Peyer's patch (tissue), 4 donors: Measurements from ENCODE around the gene MRPL54. TPM values are rescaled to one million over a fixed set of nuclear protein-coding genes. Genes with fewer than 3 reads are reported as not detected.

Experiments
- DNase-seq, 3 donors: peaks; one replicate each; pipeline ENCODE4 v3.0.0-alpha.2; 2017 to 2019
- H3K27ac ChIP-seq, 4 donors: fragments of 200-600 bp; sonication (generic); one replicate each; pipeline ENCODE4 v1.5.1; 2016 to 2019
- H3K27me3 ChIP-seq, 2 donors: fragments of 200-600 bp; sonication (generic); one replicate each; pipeline ENCODE4 v1.5.1; 2019
- H3K36me3 ChIP-seq, 3 donors: fragments of 200-600 bp; sonication (generic); one replicate each; pipeline ENCODE4 v1.5.1; 2016 to 2019
- H3K4me1 ChIP-seq, 4 donors: fragments of 200-600 bp; sonication (generic); one replicate each; pipeline ENCODE4 v1.5.1; 2016 to 2019
- H3K4me3 ChIP-seq, 4 donors: fragments of 200-600 bp; sonication (generic); 1 replicate in 3 of 4; 2 replicates in 1 of 4; pipeline ENCODE4 v1.5.1; 2016 to 2019; ENCODE audit warnings: mild to moderate bottlenecking in 1 of 4
- H3K9me3 ChIP-seq, 4 donors: fragments of 200-600 bp; sonication (generic); one replicate each; pipeline ENCODE4 v1.5.1; 2016 to 2019; ENCODE audit warnings: mild to moderate bottlenecking in 1 of 4
- POLR2A ChIP-seq, 2 donors: fragments of 450-650 bp; IDR thresholded peaks; one replicate each; pipeline ENCODE4 v1.5.1; 2017; ENCODE audit warnings: antibody characterized with exemption in 2 of 2, mild to moderate bottlenecking in 2 of 2, moderate library complexity in 2 of 2
- total RNA-seq, 4 donors: library from RNA; depleted of rRNA; stranded (reverse); fragments of >200 nt; gene quantifications; one replicate each; pipeline ENCODE4 v1.1.0, GENCODE V29; 2016
- TF ChIP-seq, protein P1 (sequence below), 6 experiments: fragments of 450-650 bp in 4 of 6; fragments of 200-600 bp in 2 of 6; sonication (generic) in 1 of 6; IDR thresholded peaks; one replicate each; pipeline ENCODE4 v1.5.1; 2017 to 2019; ENCODE audit warnings: antibody characterized with exemption in 6 of 6, mild to moderate bottlenecking in 3 of 6, moderate library complexity in 1 of 6

MRPL54 gene
- total RNA-seq, 4 donors from 2014 or later, result 21.4 to 58.5 (median 47.2) TPM

GRCh38 chr19:3725640-3726310 lies 36.7 kb upstream of the MRPL54 start:
- peak in 2 of 3 donors; percentile 89 to 92 for DNase-seq
- Histone ChIP-seq H3K4me3 (no peak overlapping the region), H3K36me3 (peaks cover 0 to 17% (median 0%) of the 10 kb centered on the region in 3 donors), H3K4me1 (peaks cover 0 to 23% (median 9%) of the 10 kb centered on the region in 4 donors), H3K9me3 (no peaks in the 10 kb centered on the region), H3K27me3 (peaks cover 0 to 8% of the 10 kb centered on the region in 2 donors), H3K27ac (peak overlapping the region in 2 of 4 donors; percentile 65 to 74)
- TF ChIP-seq POLR2A (IDR thresholded peaks at IDR 0.05), result peak; percentile 41 to 58
- TF ChIP-seq, protein P1, sequence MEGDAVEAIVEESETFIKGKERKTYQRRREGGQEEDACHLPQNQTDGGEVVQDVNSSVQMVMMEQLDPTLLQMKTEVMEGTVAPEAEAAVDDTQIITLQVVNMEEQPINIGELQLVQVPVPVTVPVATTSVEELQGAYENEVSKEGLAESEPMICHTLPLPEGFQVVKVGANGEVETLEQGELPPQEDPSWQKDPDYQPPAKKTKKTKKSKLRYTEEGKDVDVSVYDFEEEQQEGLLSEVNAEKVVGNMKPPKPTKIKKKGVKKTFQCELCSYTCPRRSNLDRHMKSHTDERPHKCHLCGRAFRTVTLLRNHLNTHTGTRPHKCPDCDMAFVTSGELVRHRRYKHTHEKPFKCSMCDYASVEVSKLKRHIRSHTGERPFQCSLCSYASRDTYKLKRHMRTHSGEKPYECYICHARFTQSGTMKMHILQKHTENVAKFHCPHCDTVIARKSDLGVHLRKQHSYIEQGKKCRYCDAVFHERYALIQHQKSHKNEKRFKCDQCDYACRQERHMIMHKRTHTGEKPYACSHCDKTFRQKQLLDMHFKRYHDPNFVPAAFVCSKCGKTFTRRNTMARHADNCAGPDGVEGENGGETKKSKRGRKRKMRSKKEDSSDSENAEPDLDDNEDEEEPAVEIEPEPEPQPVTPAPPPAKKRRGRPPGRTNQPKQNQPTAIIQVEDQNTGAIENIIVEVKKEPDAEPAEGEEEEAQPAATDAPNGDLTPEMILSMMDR (IDR thresholded peaks at IDR 0.05), result no peak

DNA sequence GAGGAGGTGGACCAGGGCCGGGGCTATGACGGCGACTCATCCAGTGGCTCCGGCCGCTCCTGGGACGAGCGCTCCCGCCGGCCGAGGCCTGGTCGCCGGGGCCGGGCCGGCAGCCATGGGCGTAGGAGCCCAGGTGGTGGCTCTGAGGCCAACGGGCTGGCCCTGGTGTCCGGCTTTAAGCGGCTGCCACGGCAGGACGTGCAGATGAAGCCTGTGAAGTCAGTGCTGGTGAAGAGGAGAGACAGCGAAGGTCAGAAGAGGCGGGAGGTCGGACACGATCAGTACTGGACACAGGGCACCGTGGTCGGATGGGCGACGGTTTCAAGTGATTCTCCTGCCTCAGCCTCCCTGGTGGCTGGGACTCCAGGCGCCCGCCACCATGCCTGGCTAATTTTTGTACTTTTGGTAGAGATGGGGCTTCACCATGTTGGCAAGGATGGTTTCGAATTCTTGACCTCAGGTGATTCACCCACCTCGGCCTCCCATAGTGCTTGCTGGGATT lies 32.0 kb upstream of the MRPL54 start:
- Histone ChIP-seq H3K27ac (no peak overlapping the region), H3K4me1 (peaks cover 0 to 5% (median 0%) of the 10 kb centered on the region in 4 donors), H3K36me3 (peaks cover 0 to 52% (median 0%) of the 10 kb centered on the region in 3 donors), H3K9me3 (no peaks in the 10 kb centered on the region), H3K4me3 (no peak overlapping the region), H3K27me3 (no peaks in the 10 kb centered on the region)
- TF ChIP-seq, protein P1 (IDR thresholded peaks at IDR 0.05), result no peak
- TF ChIP-seq POLR2A (IDR thresholded peaks at IDR 0.05), result no peak
- DNase-seq, result no peak

DNA sequence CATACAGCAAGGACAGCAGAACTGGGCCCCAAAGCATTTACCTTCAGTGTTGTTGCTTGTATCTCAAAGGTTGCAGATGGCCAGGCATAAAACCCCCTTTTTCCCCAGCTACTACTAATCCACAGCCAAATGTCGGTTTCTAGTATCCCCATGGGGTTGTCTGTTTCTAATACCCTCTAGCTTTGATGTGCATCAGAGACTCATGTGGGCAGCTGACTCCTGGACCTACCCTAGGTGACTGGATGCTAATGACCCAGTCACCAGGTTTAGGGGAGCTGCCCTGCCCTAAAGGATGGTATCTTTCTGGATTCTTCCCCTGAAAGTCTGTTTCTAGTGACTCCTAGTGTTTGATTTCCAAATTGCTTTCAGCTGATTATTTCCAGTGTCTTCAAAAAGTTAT lies 30.4 kb upstream of the MRPL54 start:
- Histone ChIP-seq H3K36me3 (peaks cover 0 to 62% (median 0%) of the 10 kb centered on the region in 3 donors), H3K9me3 (no peaks in the 10 kb centered on the region), H3K4me1 (no peaks in the 10 kb centered on the region), H3K27ac (no peak overlapping the region), H3K27me3 (no peaks in the 10 kb centered on the region), H3K4me3 (no peak overlapping the region)
- no peak for DNase-seq
- TF ChIP-seq POLR2A (IDR thresholded peaks at IDR 0.05), result no peak
- TF ChIP-seq, protein P1 (IDR thresholded peaks at IDR 0.05), result no peak

- Histone ChIP-seq H3K36me3 (peaks cover 0 to 71% (median 0%) of the 10 kb centered on the region in 3 donors), H3K9me3 (no peaks in the 10 kb centered on the region), H3K27ac (no peak overlapping the region), H3K27me3 (no peaks in the 10 kb centered on the region), H3K4me3 (no peak overlapping the region), H3K4me1 (no peaks in the 10 kb centered on the region)
- no peak for DNase-seq
- TF ChIP-seq, protein P1 (IDR thresholded peaks at IDR 0.05), result no peak
- no peak for TF ChIP-seq POLR2A (IDR thresholded peaks at IDR 0.05)
These were observed 28.8 kb upstream of the MRPL54 start for GRCh38 chr19:3733549-3734309.

- H3K27me3 ChIP-seq, result no peaks in the 10 kb centered on the region
- no peaks in the 10 kb centered on the region for H3K9me3 ChIP-seq
- H3K36me3 ChIP-seq, result peaks cover 0 to 76% (median 0%) of the 10 kb centered on the region in 3 donors
- no peak for TF ChIP-seq POLR2A (IDR thresholded peaks at IDR 0.05)
- TF ChIP-seq, protein P1 (IDR thresholded peaks at IDR 0.05), result no peak
- no peaks in the 10 kb centered on the region for H3K4me1 ChIP-seq
- DNase-seq, result no peak
- no peak overlapping the region for H3K27ac ChIP-seq
- H3K4me3 ChIP-seq, result no peak overlapping the region
These were observed 28.2 kb upstream of the MRPL54 start for GRCh38 chr19:3734310-3734600.
